ENCODE data around the gene CFAP210.

The CFAP210 gene

DNA sequence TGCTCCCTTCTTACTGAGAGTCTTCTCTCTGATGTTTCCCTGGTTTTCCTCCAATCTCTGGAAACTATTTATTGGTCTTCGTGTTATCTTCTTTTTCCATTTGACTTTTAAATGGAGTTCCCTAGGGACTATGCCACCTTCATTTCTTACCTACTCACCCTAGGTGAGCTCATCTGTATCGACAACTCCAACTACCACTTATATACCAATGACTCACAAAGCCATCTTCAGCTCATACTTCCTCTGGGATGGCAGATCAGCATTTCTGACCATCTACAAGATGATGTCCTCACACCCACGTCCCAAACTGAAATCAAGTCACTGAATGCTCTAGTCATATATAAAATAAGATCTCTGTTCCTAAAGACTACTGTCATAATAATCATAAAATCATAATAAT lies 40.6 kb downstream of the CFAP210 start:
- Histone ChIP-seq H2AFZ (no peak overlapping the region), H3K36me3 (ENCODE audit: control insufficient read depth, insufficient read depth, low read length) (no peaks in the 10 kb centered on the region), H3K9ac (no peak overlapping the region), H3K79me2 (no peaks in the 10 kb centered on the region), H3K4me1 (no peaks in the 10 kb centered on the region), H3K9me3 (ENCODE audit: control insufficient read depth, low read length) (no peaks in the 10 kb centered on the region), H3K4me3 (ENCODE audit: low read depth, low read length) (no peak overlapping the region), H3K27ac (no peak overlapping the region), H3K27me3 (ENCODE audit: control insufficient read depth, insufficient read depth, low read length) (no peaks in the 10 kb centered on the region), H3K4me2 (ENCODE audit: low read length) (no peak overlapping the region)
- TF ChIP-seq, protein P1, sequence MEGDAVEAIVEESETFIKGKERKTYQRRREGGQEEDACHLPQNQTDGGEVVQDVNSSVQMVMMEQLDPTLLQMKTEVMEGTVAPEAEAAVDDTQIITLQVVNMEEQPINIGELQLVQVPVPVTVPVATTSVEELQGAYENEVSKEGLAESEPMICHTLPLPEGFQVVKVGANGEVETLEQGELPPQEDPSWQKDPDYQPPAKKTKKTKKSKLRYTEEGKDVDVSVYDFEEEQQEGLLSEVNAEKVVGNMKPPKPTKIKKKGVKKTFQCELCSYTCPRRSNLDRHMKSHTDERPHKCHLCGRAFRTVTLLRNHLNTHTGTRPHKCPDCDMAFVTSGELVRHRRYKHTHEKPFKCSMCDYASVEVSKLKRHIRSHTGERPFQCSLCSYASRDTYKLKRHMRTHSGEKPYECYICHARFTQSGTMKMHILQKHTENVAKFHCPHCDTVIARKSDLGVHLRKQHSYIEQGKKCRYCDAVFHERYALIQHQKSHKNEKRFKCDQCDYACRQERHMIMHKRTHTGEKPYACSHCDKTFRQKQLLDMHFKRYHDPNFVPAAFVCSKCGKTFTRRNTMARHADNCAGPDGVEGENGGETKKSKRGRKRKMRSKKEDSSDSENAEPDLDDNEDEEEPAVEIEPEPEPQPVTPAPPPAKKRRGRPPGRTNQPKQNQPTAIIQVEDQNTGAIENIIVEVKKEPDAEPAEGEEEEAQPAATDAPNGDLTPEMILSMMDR (IDR thresholded peaks at IDR 0.05) = no peak

DNA sequence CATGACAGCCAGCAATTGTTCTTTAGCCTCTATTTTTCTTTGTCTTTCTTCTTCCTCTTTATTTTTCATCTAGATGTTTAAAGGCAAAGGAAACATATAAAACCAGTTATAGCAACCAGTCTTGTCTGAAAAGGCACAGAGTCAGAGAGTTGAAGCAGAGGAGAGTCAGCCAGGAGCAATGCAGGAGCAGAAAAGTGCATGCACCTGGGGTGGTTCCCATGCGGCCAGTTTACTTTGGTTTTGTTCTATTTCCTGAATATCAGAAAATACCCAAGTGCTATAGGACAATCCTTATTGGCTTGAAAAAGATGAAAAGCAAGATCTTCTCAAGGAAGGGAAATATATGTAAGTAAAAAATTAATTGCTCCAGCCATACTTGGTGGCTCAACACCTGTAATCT lies 44.9 kb downstream of the CFAP210 start:
- no peaks in the 10 kb centered on the region for H3K27me3 ChIP-seq (ENCODE audit: control insufficient read depth, insufficient read depth, low read length)
- no peak overlapping the region for H2AFZ ChIP-seq
- no peaks in the 10 kb centered on the region for H3K9me3 ChIP-seq (ENCODE audit: control insufficient read depth, low read length)
- H3K79me2 ChIP-seq = no peaks in the 10 kb centered on the region
- no peak overlapping the region for H3K4me3 ChIP-seq (ENCODE audit: low read depth, low read length)
- no peak overlapping the region for H3K9ac ChIP-seq
- H3K4me2 ChIP-seq (ENCODE audit: low read length) = no peak overlapping the region
- no peaks in the 10 kb centered on the region for H3K36me3 ChIP-seq (ENCODE audit: control insufficient read depth, insufficient read depth, low read length)
- TF ChIP-seq, protein P1 (IDR thresholded peaks at IDR 0.05) = no peak
- H3K27ac ChIP-seq = no peak overlapping the region
- no peaks in the 10 kb centered on the region for H3K4me1 ChIP-seq

DNA sequence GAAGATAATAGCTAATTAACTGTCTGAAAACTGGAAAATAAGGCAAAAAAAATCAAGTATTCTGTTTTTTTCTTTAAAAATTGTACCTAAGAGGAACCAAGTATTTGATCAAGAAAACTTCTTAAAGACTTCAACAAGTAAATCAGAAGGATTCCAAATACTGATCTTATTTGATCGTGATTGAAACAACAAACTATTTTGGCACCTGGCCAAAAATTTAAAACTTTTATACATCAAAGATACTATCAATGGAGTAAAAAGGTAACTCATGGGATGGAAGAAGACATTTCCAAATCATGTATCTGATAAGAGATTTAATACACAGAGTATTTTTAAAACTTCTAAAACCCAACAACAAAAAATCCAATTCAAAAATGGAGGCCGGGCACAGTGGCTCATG lies 46.7 kb downstream of the CFAP210 start:
- H3K9me3 ChIP-seq (ENCODE audit: control insufficient read depth, low read length) = no peaks in the 10 kb centered on the region
- H3K4me1 ChIP-seq = no peaks in the 10 kb centered on the region
- H3K27ac ChIP-seq = no peak overlapping the region
- H3K9ac ChIP-seq = no peak overlapping the region
- no peaks in the 10 kb centered on the region for H3K79me2 ChIP-seq
- no peak overlapping the region for H2AFZ ChIP-seq
- no peaks in the 10 kb centered on the region for H3K36me3 ChIP-seq (ENCODE audit: control insufficient read depth, insufficient read depth, low read length)
- H3K4me2 ChIP-seq (ENCODE audit: low read length) = no peak overlapping the region
- TF ChIP-seq, protein P1 (IDR thresholded peaks at IDR 0.05) = no peak
- no peaks in the 10 kb centered on the region for H3K27me3 ChIP-seq (ENCODE audit: control insufficient read depth, insufficient read depth, low read length)
- no peak overlapping the region for H3K4me3 ChIP-seq (ENCODE audit: low read depth, low read length)

DNA sequence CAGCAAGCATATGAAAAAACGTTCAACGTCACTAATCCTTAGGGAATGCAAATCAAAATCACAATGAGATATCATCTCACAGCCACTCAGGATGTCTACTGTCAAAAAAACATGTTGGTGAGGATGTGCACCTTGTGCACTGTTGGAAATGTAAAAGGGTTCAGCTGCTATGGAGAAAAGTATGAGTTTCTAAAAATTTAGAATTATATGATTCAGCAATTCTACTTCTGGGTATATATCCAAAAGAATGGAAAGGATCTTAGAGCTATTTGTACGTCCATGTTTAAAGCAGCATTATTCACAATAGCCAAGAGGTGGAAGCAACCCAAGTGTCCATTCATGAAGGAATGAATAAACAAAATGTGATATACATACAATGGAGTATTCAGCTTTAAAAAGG lies 50.0 kb downstream of the CFAP210 start:
- H3K4me3 ChIP-seq (ENCODE audit: low read depth, low read length) = no peak overlapping the region
- H3K79me2 ChIP-seq = no peaks in the 10 kb centered on the region
- TF ChIP-seq, protein P1 (IDR thresholded peaks at IDR 0.05) = no peak
- no peaks in the 10 kb centered on the region for H3K27me3 ChIP-seq (ENCODE audit: control insufficient read depth, insufficient read depth, low read length)
- no peak overlapping the region for H2AFZ ChIP-seq
- no peaks in the 10 kb centered on the region for H3K9me3 ChIP-seq (ENCODE audit: control insufficient read depth, low read length)
- H3K27ac ChIP-seq = no peak overlapping the region
- no peak overlapping the region for H3K4me2 ChIP-seq (ENCODE audit: low read length)
- H3K36me3 ChIP-seq (ENCODE audit: control insufficient read depth, insufficient read depth, low read length) = no peaks in the 10 kb centered on the region
- H3K9ac ChIP-seq = no peak overlapping the region
- H3K4me1 ChIP-seq = no peaks in the 10 kb centered on the region

DNA sequence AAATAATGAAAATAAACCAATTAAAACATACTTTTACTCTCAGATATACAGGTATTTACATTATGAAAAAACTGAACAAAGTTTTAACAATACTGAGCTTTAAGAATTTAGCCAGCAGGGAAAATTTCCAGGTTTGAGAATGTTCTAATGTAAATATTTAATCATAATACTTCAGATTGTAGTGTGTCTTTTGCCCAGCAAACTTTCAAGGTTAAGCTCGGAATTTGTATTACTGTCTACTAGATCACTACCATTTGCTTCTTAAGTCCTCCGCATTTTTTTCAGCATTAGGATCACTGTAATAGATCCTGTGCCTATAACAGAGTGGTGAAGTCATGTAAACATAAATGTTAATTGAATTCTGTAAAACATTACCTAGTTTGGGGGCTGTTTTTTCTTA lies 52.7 kb downstream of the CFAP210 start:
- no peak overlapping the region for H3K9ac ChIP-seq
- no peaks in the 10 kb centered on the region for H3K9me3 ChIP-seq (ENCODE audit: control insufficient read depth, low read length)
- H3K4me1 ChIP-seq = no peaks in the 10 kb centered on the region
- H3K4me2 ChIP-seq (ENCODE audit: low read length) = no peak overlapping the region
- no peak overlapping the region for H3K4me3 ChIP-seq (ENCODE audit: low read depth, low read length)
- H3K79me2 ChIP-seq = no peaks in the 10 kb centered on the region
- no peak overlapping the region for H2AFZ ChIP-seq
- no peaks in the 10 kb centered on the region for H3K36me3 ChIP-seq (ENCODE audit: control insufficient read depth, insufficient read depth, low read length)
- TF ChIP-seq, protein P1 (IDR thresholded peaks at IDR 0.05) = no peak
- no peaks in the 10 kb centered on the region for H3K27me3 ChIP-seq (ENCODE audit: control insufficient read depth, insufficient read depth, low read length)
- H3K27ac ChIP-seq = no peak overlapping the region
